Mesendoderm (in vitro differentiated cells): ENCODE data around the gene KEL.

ENCODE experiments used
- DNase-seq: peaks from one replicate; pipeline ENCODE4 v3.0.0; 2013
- H2AK5ac ChIP-seq: 2 replicates; pipeline ENCODE4 v1.6.1; 2013; ENCODE audit warnings: low read length, inconsistent platforms
- H2BK120ac ChIP-seq: 2 replicates; pipeline ENCODE4 v1.6.1; 2013; ENCODE audit warnings: low read depth, mild to moderate bottlenecking, low read length, moderate library complexity, mixed read lengths
- H2BK15ac ChIP-seq: replicated peaks from 2 replicates; pipeline ENCODE4 v1.6.1; 2013; ENCODE audit warnings: low read depth, mild to moderate bottlenecking, moderate library complexity
- H2BK5ac ChIP-seq: 2 replicates; pipeline ENCODE4 v1.6.1; 2013; ENCODE audit warnings: low read length, inconsistent platforms
- H3K18ac ChIP-seq: 2 replicates; pipeline ENCODE4 v1.6.1; 2013; ENCODE audit warnings: mild to moderate bottlenecking, low read length, mixed read lengths
- H3K23ac ChIP-seq: one replicate; pipeline ENCODE4 v1.6.1; 2013; ENCODE audit warnings: low read length
- H3K27ac ChIP-seq: 2 replicates; pipeline ENCODE4 v1.5.1; 2013; ENCODE audit warnings: low read depth, mild to moderate bottlenecking, inconsistent platforms, low read length, moderate library complexity
- H3K27me3 ChIP-seq: 2 replicates; pipeline ENCODE4 v1.6.1; 2013; ENCODE audit warnings: low read length, control low read depth, mild to moderate bottlenecking, inconsistent platforms; ENCODE audit not compliant: insufficient read depth, poor library complexity
- H3K36me3 ChIP-seq: 2 replicates; pipeline ENCODE4 v1.6.1; 2013; ENCODE audit warnings: low read length, inconsistent platforms; ENCODE audit not compliant: control insufficient read depth, insufficient read depth
- H3K4ac ChIP-seq: one replicate; pipeline ENCODE4 v1.6.1; 2013; ENCODE audit warnings: low read depth, mild to moderate bottlenecking, low read length, moderate library complexity
- H3K4me1 ChIP-seq: 2 replicates; pipeline ENCODE4 v1.6.1; 2013; ENCODE audit warnings: low read depth, low read length, inconsistent platforms; ENCODE audit not compliant: control insufficient read depth
- H3K4me2 ChIP-seq: 2 replicates; pipeline ENCODE4 v1.6.1; 2013; ENCODE audit warnings: low read length
- H3K4me3 ChIP-seq: 2 replicates; pipeline ENCODE4 v1.5.1; 2013; ENCODE audit warnings: mild to moderate bottlenecking, low read length
- H3K56ac ChIP-seq: one replicate; pipeline ENCODE4 v1.6.1; 2013; ENCODE audit warnings: low read length
- H3K79me1 ChIP-seq: 2 replicates; pipeline ENCODE4 v1.6.1; 2013; ENCODE audit warnings: low read length, inconsistent platforms
- H3K79me2 ChIP-seq: 2 replicates; pipeline ENCODE4 v1.6.1; 2013; ENCODE audit warnings: mild to moderate bottlenecking, low read length; ENCODE audit not compliant: control insufficient read depth, insufficient read depth
- H3K9ac ChIP-seq: 2 replicates; pipeline ENCODE4 v1.6.1; 2013; ENCODE audit warnings: low read length, inconsistent platforms
- H4K5ac ChIP-seq: one replicate; pipeline ENCODE4 v1.6.1; 2013; ENCODE audit warnings: low read length
- H4K8ac ChIP-seq: one replicate; pipeline ENCODE4 v1.6.1; 2013; ENCODE audit warnings: low read depth, mild to moderate bottlenecking, control low read depth, low read length, moderate library complexity
- WGBS: extraction: QIAGEN DNeasy Blood & Tissue Kit; methylation state at CpG from one replicate; pipeline ENCODE4 v1.1.7; 2013; ENCODE audit warnings: low lambda C conversion rate, missing lambda C conversion rate; ENCODE audit not compliant: insufficient coverage; ENCODE audit errors: extremely low coverage; 5-methylcytosine and 5-hydroxymethylcytosine counted together

Gene KEL

GRCh38 chr7:142933624-142934023, 28.5 kb downstream of the KEL start, which contains the start of gene TRPV5:
Gene TRPV5, minus strand, starts transcription at chr7:142933746. Its CDS starts 287 bp downstream, at chr7:142933459.
- Histone ChIP-seq H3K4me1 (no peaks in the 10 kb centered on the region), H2BK120ac (no peak within 1 kb of the TSS), H3K18ac (no peak within 1 kb of the TSS), H4K8ac (no peak within 1 kb of the TSS), H3K9ac (no peak within 1 kb of the TSS), H3K56ac (no peak within 1 kb of the TSS), H2AK5ac (no peak within 1 kb of the TSS), H3K4me3 (no peak within 1 kb of the TSS), H4K5ac (no peak within 1 kb of the TSS), H3K4ac (no peak within 1 kb of the TSS), H3K79me1 (no peaks in the 10 kb centered on the region), H3K23ac (no peak within 1 kb of the TSS), H3K4me2 (no peak within 1 kb of the TSS), H3K79me2 (no peaks in the 10 kb centered on the region), H3K27me3 (no peaks in the 10 kb centered on the region), H3K36me3 (no peaks in the 10 kb centered on the region), H2BK15ac (no peak within 1 kb of the TSS), H2BK5ac (no peak within 1 kb of the TSS), H3K27ac (no peak within 1 kb of the TSS)
- WGBS, result no CpG with 5 or more reads among the region's 4 CpGs
- DNase-seq, result no peak

DNA sequence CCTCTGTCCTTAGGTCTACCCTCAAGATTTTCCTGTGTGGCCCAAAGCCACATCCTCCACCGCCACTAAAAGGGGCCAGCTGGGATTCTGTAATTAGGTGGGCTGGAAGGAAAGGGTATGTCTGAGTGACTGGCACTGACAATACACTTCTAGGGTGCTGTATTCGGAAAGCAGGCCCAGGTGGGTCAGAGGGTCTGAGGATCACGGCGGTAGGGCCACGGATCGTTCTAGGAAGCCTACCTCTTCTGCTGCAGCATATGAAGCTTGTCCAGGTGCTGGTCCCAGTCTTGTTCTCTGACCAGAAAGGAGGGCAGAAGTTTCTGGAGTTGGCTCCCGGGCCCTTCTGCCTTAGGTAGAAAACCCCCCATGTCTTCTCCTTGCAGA, 29.1 kb downstream of the KEL start:
- Histone ChIP-seq H3K23ac (no peak overlapping the region), H2BK15ac (no peak overlapping the region), H2AK5ac (no peak overlapping the region), H3K4me3 (no peak overlapping the region), H3K27me3 (no peaks in the 10 kb centered on the region), H3K79me1 (no peaks in the 10 kb centered on the region), H4K5ac (no peak overlapping the region), H3K79me2 (no peaks in the 10 kb centered on the region), H4K8ac (no peak overlapping the region), H3K4ac (no peak overlapping the region), H3K56ac (no peak overlapping the region), H2BK5ac (no peak overlapping the region), H3K9ac (no peak overlapping the region), H3K36me3 (no peaks in the 10 kb centered on the region), H3K27ac (no peak overlapping the region), H3K18ac (no peak overlapping the region), H3K4me1 (no peaks in the 10 kb centered on the region), H2BK120ac (no peak overlapping the region), H3K4me2 (no peak overlapping the region)
- no CpG with 5 or more reads among the region's 7 CpGs for WGBS
- DNase-seq, result no peak

GRCh38 chr7:142932386-142933091, 29.6 kb downstream of the KEL start:
- Histone ChIP-seq H2BK120ac (no peak overlapping the region), H3K4me1 (no peaks in the 10 kb centered on the region), H4K8ac (no peak overlapping the region), H4K5ac (no peak overlapping the region), H3K23ac (no peak overlapping the region), H3K56ac (no peak overlapping the region), H3K18ac (no peak overlapping the region), H3K79me2 (no peaks in the 10 kb centered on the region), H3K4ac (no peak overlapping the region), H3K4me2 (no peak overlapping the region), H3K27ac (no peak overlapping the region), H3K27me3 (no peaks in the 10 kb centered on the region), H2BK5ac (no peak overlapping the region), H2AK5ac (no peak overlapping the region), H2BK15ac (no peak overlapping the region), H3K79me1 (no peaks in the 10 kb centered on the region), H3K4me3 (no peak overlapping the region), H3K36me3 (no peaks in the 10 kb centered on the region), H3K9ac (no peak overlapping the region)
- DNase-seq, result no peak
- WGBS, result no CpG with 5 or more reads among the region's 5 CpGs

GRCh38 chr7:142930126-142930730, 31.9 kb downstream of the KEL start:
- Histone ChIP-seq H2BK15ac (no peak overlapping the region), H3K23ac (no peak overlapping the region), H2AK5ac (no peak overlapping the region), H3K4me2 (no peak overlapping the region), H3K36me3 (no peaks in the 10 kb centered on the region), H3K79me1 (no peaks in the 10 kb centered on the region), H3K4ac (no peak overlapping the region), H3K56ac (no peak overlapping the region), H4K8ac (no peak overlapping the region), H3K79me2 (no peaks in the 10 kb centered on the region), H3K27ac (no peak overlapping the region), H3K27me3 (no peaks in the 10 kb centered on the region), H4K5ac (no peak overlapping the region), H2BK5ac (no peak overlapping the region), H3K4me1 (no peaks in the 10 kb centered on the region), H2BK120ac (no peak overlapping the region), H3K4me3 (no peak overlapping the region), H3K18ac (no peak overlapping the region), H3K9ac (no peak overlapping the region)
- DNase-seq, result no peak
- WGBS, result no CpG with 5 or more reads among the region's 11 CpGs

- no peak overlapping the region for H3K23ac ChIP-seq
- H3K18ac ChIP-seq, result no peak overlapping the region
- no peak overlapping the region for H2BK15ac ChIP-seq
- H3K36me3 ChIP-seq, result no peaks in the 10 kb centered on the region
- H2AK5ac ChIP-seq, result no peak overlapping the region
- H3K4me3 ChIP-seq, result no peak overlapping the region
- no CpG with 5 or more reads among the region's 8 CpGs for WGBS
- H4K5ac ChIP-seq, result no peak overlapping the region
- no peaks in the 10 kb centered on the region for H3K4me1 ChIP-seq
- H4K8ac ChIP-seq, result no peak overlapping the region
- no peak for DNase-seq
- no peak overlapping the region for H3K9ac ChIP-seq
- H3K79me1 ChIP-seq, result no peaks in the 10 kb centered on the region
- no peak overlapping the region for H3K4me2 ChIP-seq
- no peak overlapping the region for H3K27ac ChIP-seq
- no peak overlapping the region for H3K4ac ChIP-seq
- H3K27me3 ChIP-seq, result no peaks in the 10 kb centered on the region
- no peak overlapping the region for H2BK120ac ChIP-seq
- H3K56ac ChIP-seq, result no peak overlapping the region
- H3K79me2 ChIP-seq, result no peaks in the 10 kb centered on the region
- H2BK5ac ChIP-seq, result no peak overlapping the region
Observed at GRCh38 chr7:142927949-142928348, 34.2 kb downstream of the KEL start.
